ENCODE data around the gene RCAN1. TPM values are rescaled to one million over a fixed set of nuclear protein-coding genes. Genes with fewer than 3 reads are reported as not detected.

RCAN1 gene
- total RNA-seq, 1 donor from 2014 or later = 17.7 TPM

GRCh38 chr21:34550182-34550799, 64.6 kb downstream of the RCAN1 start:
- H3K27me3 Mint-ChIP-seq (ENCODE audit: unreplicated experiment) = no peaks in the 10 kb centered on the region

GRCh38 chr21:34548781-34549376, 66.0 kb downstream of the RCAN1 start:
- H3K9me3 Mint-ChIP-seq (ENCODE audit: unreplicated experiment) = no peaks in the 10 kb centered on the region
- peaks cover 2% of the 10 kb centered on the region for H3K27me3 Mint-ChIP-seq (ENCODE audit: unreplicated experiment)
- no peak overlapping the region for H3K4me3 Mint-ChIP-seq (ENCODE audit: unreplicated experiment)
- no peak for TF ChIP-seq CTCF (IDR thresholded peaks at IDR 0.05; ENCODE audit: partially characterized antibody, unreplicated experiment)
- peaks cover 2% of the 10 kb centered on the region for H3K4me1 Mint-ChIP-seq (ENCODE audit: low read depth, unreplicated experiment)
- H3K36me3 Mint-ChIP-seq (ENCODE audit: unreplicated experiment) = peaks cover 8% of the 10 kb centered on the region
- H3K27ac Mint-ChIP-seq (ENCODE audit: unreplicated experiment) = no peak overlapping the region
- DNase-seq = no peak

More at GRCh38 chr21:34550182-34550799, 64.6 kb downstream of the RCAN1 start:
- H3K27ac Mint-ChIP-seq (ENCODE audit: unreplicated experiment) = no peak overlapping the region
- no peak overlapping the region for H3K4me3 Mint-ChIP-seq (ENCODE audit: unreplicated experiment)
- DNase-seq = no peak
- peaks cover 21% of the 10 kb centered on the region for H3K36me3 Mint-ChIP-seq (ENCODE audit: unreplicated experiment)
- TF ChIP-seq CTCF (IDR thresholded peaks at IDR 0.05; ENCODE audit: partially characterized antibody, unreplicated experiment) = no peak
- peaks cover 1% of the 10 kb centered on the region for H3K9me3 Mint-ChIP-seq (ENCODE audit: unreplicated experiment)
- H3K4me1 Mint-ChIP-seq (ENCODE audit: low read depth, unreplicated experiment) = peaks cover 2% of the 10 kb centered on the region

GRCh38 chr21:34546542-34546941, 68.4 kb downstream of the RCAN1 start:
- peaks cover 8% of the 10 kb centered on the region for H3K36me3 Mint-ChIP-seq (ENCODE audit: unreplicated experiment)
- no peak for DNase-seq
- H3K4me3 Mint-ChIP-seq (ENCODE audit: unreplicated experiment) = no peak overlapping the region
- TF ChIP-seq CTCF (IDR thresholded peaks at IDR 0.05; ENCODE audit: partially characterized antibody, unreplicated experiment) = no peak
- no peak overlapping the region for H3K27ac Mint-ChIP-seq (ENCODE audit: unreplicated experiment)
- H3K4me1 Mint-ChIP-seq (ENCODE audit: low read depth, unreplicated experiment) = peaks cover 2% of the 10 kb centered on the region
- H3K9me3 Mint-ChIP-seq (ENCODE audit: unreplicated experiment) = no peaks in the 10 kb centered on the region
- peaks cover 2% of the 10 kb centered on the region for H3K27me3 Mint-ChIP-seq (ENCODE audit: unreplicated experiment)

GRCh38 chr21:34545079-34545884, 69.6 kb downstream of the RCAN1 start:
- Mint-ChIP-seq H3K4me1 (ENCODE audit: low read depth, unreplicated experiment) (peaks cover 2% of the 10 kb centered on the region), H3K27ac (ENCODE audit: unreplicated experiment) (no peak overlapping the region), H3K4me3 (ENCODE audit: unreplicated experiment) (no peak overlapping the region), H3K27me3 (ENCODE audit: unreplicated experiment) (peaks cover 2% of the 10 kb centered on the region), H3K36me3 (ENCODE audit: unreplicated experiment) (peaks cover 7% of the 10 kb centered on the region), H3K9me3 (ENCODE audit: unreplicated experiment) (no peaks in the 10 kb centered on the region)
- no peak for TF ChIP-seq CTCF (IDR thresholded peaks at IDR 0.05; ENCODE audit: partially characterized antibody, unreplicated experiment)
- DNase-seq = no peak

Data from glutamatergic neuron (in vitro differentiated cells).